ENCODE results near the gene RASSF5.

- no peak for TF ChIP-seq CTCF (IDR thresholded peaks at IDR 0.05)
- TF ChIP-seq POLR2A (IDR thresholded peaks at IDR 0.05): no peak
Measured at GRCh38 chr1:206534552-206534951, 27.2 kb downstream of the RASSF5 start.
